NB4 (cell line): ENCODE measurements around the gene WDR7.

ENCODE experiments used
- DNase-seq: peaks from one replicate; pipeline ENCODE4 v3.0.0; 2010; ENCODE audit warnings: low read depth
- H3K4me3 ChIP-seq: one replicate; pipeline ENCODE4 v1.5.1; 2011; ENCODE audit warnings: mild to moderate bottlenecking, low read depth, low read length, moderate library complexity
- MYC ChIP-seq: IDR thresholded peaks from 2 replicates; pipeline ENCODE4 v1.6.1; 2011; ENCODE audit warnings: low read depth, low read length
- POLR2A ChIP-seq: IDR thresholded peaks from 2 replicates; pipeline ENCODE4 v1.6.1; 2011; ENCODE audit warnings: mild to moderate bottlenecking; ENCODE audit not compliant: insufficient read length; ENCODE audit errors: extremely low read depth
- TF ChIP-seq, protein P1 (sequence below): IDR thresholded peaks from one replicate; pipeline ENCODE4 v1.5.1; 2012; ENCODE audit warnings: low read depth, low read length
- TF ChIP-seq, protein P2 (sequence below): IDR thresholded peaks from 2 replicates; pipeline ENCODE4 v1.6.1; 2011; ENCODE audit warnings: low read depth, low read length

Gene WDR7

DNA sequence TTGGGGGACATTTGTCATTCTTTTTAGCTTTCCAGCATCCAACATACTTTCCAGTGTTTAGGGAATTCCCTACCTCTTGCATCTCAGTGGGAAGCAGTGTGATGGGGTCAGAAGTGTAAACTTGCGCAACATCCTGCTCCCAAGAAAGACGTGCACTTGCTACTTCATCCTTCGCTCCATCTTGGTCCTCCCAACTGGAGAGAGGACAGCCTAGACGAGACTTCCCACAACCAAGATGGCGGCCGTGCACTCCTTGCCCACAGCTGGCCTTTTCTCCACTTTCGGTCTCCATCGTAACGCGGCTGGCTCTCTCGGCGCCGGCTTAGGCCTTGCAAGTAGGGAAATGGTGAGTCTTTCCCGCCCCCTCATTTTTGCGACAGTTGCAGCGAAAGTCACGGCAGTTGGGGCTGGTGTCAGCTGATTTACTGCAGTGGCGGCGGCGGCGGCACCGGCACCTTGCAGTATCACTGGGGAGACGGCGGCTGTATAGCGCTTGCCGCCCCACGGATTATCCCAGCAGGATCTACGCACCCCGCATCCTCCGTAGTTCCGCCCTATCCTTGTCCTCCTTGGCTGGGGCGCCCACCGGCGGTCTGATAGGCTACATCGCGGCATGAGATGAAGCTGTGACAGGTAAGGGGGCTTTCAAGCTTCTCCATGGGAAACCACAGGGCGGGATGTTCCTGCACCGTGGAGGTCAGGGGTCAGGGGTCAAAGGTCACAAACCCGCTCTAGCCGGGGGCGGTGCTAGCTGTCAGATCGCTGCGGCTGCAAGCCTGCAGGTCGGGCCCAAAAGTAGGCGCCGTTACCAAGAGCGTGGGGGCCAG, at the start of gene WDR7:
WDR7 (plus strand) TSS at position 416 of the 827 bp plus-strand sequence. CDS start 21,157 bp downstream, outside the sequence.
- peak; percentile 97 for DNase-seq
- peak within 1 kb of the TSS; percentile 76 for H3K4me3 ChIP-seq
- TF ChIP-seq POLR2A (no peak), MYC (peak; percentile 62)
- TF ChIP-seq, protein P1, sequence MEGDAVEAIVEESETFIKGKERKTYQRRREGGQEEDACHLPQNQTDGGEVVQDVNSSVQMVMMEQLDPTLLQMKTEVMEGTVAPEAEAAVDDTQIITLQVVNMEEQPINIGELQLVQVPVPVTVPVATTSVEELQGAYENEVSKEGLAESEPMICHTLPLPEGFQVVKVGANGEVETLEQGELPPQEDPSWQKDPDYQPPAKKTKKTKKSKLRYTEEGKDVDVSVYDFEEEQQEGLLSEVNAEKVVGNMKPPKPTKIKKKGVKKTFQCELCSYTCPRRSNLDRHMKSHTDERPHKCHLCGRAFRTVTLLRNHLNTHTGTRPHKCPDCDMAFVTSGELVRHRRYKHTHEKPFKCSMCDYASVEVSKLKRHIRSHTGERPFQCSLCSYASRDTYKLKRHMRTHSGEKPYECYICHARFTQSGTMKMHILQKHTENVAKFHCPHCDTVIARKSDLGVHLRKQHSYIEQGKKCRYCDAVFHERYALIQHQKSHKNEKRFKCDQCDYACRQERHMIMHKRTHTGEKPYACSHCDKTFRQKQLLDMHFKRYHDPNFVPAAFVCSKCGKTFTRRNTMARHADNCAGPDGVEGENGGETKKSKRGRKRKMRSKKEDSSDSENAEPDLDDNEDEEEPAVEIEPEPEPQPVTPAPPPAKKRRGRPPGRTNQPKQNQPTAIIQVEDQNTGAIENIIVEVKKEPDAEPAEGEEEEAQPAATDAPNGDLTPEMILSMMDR: no peak
- TF ChIP-seq, protein P2, sequence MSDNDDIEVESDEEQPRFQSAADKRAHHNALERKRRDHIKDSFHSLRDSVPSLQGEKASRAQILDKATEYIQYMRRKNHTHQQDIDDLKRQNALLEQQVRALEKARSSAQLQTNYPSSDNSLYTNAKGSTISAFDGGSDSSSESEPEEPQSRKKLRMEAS: no peak

DNA sequence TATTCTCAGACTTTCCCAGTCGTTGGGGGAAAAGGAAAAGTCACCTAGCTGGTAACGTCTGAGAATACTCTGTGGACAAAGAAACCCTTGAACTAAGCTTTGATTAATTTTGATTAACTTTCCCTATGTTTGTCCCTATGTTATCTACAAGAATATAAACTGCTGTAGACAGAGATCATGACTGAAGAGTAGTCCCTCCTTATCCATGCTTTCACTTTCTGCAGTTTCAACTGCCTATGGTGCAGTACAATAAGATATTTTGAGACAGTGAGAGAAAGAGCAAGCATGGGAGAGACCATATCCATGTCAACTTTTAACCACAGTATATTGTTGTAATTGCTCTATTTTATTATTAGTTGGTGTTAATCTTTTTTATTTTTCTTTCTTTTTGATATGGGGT, 44.5 kb upstream of the WDR7 start:
- H3K4me3 ChIP-seq: no peak overlapping the region
- TF ChIP-seq, protein P2: no peak
- TF ChIP-seq, protein P1: no peak
- TF ChIP-seq POLR2A: no peak
- no peak for TF ChIP-seq MYC
- no peak for DNase-seq

GRCh38 chr18:56615738-56616520, 35.2 kb upstream of the WDR7 start:
- TF ChIP-seq MYC (no peak), POLR2A (no peak)
- TF ChIP-seq, protein P2: no peak
- TF ChIP-seq, protein P1: no peak

DNA sequence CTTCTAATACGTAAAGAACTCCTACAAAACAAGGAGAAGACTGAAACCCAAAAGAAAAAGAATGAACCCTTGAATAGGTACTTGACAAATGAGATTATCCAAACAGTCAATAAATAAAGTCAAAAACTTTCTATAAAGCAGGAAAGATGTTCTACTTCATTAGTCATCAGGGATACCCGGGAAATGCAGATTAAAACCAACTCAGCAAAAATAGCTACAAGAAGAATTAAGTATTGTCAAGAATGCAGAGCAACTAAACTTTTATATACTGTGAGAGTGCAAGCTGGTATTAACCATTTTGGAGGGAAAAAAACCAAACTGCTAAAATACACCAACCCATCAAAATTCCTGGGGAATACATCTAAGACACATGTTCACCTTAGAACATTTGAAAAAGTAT, 23.2 kb upstream of the WDR7 start:
- no peak for DNase-seq
- H3K4me3 ChIP-seq: no peak overlapping the region
- TF ChIP-seq POLR2A (no peak), MYC (no peak)
- TF ChIP-seq, protein P1: no peak
- TF ChIP-seq, protein P2: no peak

More at GRCh38 chr18:56615738-56616520, 35.2 kb upstream of the WDR7 start:
- no peak for DNase-seq
- H3K4me3 ChIP-seq: no peak overlapping the region

DNA sequence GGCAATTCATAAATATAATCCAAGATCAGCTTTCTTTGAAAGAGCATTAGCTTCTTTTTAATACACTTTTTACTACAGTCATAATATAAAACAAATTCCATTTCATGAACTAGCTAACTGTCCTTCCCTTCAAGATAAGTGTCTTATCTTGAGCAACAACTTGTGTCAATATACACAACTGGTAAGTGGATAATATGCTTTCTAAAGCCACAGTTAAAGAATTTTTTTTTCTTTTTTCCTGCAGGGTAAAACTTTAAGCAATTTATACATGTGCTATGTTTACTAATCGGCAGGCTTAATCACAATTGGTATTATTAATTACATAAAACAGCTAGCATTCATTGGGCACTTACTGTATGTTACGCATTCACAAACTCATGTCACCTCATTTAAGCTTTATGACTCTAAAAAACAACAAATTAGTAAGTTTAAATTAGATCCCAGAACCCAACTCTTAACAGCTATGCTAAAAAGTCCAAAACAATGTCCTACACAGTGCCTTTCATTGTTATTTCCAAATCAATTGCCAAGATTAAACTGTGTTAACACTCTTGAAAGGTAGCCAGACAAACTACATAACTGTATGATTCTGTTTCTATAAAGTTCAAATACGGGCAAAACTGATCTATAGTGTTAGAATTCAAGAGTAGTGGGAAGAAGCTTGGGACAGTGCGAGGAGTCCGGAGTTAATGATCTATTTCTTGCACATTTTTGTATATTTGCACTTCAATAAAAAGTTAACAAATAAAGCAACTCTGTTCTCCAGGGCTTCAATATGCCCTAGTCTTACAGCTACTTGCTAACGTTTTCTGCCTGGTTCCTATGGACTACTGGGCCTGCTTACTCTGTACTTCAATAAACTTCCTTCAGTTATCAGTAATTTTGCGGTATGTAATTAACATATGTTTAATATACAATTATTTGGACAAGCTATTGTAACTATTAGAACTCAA, 18.8 kb upstream of the WDR7 start:
- H3K4me3 ChIP-seq: no peak overlapping the region
- DNase-seq: no peak
- TF ChIP-seq, protein P2: no peak
- TF ChIP-seq MYC: no peak
- TF ChIP-seq, protein P1: no peak
- no peak for TF ChIP-seq POLR2A
